HG03045 (cell line): ENCODE data around the gene WSCD2.

Experiments used
- ATAC-seq: cut with Tn5 transposase; IDR thresholded peaks from one replicate; pipeline ENCODE4 v1.9.1; 2021; ENCODE audit warnings: mild to moderate bottlenecking, moderate library complexity; ENCODE audit not compliant: unreplicated experiment

Gene WSCD2

DNA sequence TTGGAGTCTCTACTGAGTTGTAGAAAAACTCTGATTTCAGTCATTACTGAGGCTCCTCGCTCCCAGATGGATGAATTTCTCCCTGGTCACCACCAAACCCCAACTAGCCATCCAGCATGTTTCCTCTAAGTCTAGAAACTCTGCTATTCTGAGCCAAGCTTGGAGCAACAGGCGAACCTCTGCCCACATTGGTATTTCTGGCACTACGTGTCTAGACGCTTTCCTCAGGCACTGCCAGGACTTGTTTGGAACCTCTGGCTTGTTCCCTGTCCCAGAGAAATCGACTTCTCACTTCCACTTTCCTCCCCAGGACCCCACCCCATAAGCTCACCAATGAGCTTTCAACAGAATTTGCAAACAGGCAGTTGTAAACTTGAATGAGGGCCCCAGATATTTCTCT, 27.6 kb downstream of the WSCD2 start:
- no peak for ATAC-seq

DNA sequence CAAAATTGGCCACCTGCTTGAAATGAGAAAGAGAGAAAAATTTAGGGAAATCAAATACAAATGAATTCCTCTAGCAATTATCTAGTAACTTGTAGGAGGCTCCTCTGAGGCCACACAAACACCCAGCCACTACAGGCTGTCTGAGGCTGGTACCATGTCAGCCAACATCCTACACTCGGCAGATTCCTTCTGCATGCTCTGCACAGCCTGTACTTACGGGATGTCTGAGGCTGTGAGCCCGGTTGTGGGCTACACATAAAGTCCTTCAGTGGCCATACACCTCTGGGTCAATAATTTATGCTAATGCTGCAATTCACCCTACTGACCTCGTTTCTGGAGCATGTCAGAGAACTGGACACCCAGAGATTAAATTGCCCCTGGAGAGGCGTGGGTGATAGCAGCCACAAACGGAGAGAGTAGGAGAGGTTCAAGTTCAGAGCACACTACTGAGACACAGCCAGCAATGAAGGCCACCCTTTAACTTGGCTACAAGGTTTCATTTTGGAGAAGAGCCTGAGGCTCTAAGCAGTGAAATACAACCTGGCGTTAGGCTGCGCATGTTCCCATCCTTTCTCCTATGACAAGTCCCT, 28.9 kb downstream of the WSCD2 start:
- ATAC-seq: no peak

DNA sequence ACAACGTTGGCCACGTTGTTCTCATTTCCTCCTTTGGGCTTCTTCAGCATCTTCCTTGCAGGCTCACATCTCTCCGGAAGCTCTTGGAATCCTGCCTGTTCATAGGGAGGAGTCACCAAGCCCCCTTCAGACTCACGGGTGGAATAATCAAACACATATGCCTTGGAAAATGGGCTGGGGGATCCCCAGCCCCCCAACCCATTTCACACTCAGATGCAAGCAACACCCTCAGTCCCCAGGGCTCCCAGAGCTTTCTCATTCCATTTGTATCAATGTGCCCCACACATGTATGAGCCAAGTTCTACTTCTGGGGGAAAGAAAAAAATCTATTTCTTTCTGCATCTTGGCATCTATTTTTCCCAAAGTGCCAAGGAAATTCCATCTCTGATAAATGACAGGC, 33.1 kb downstream of the WSCD2 start:
- ATAC-seq: no peak

DNA sequence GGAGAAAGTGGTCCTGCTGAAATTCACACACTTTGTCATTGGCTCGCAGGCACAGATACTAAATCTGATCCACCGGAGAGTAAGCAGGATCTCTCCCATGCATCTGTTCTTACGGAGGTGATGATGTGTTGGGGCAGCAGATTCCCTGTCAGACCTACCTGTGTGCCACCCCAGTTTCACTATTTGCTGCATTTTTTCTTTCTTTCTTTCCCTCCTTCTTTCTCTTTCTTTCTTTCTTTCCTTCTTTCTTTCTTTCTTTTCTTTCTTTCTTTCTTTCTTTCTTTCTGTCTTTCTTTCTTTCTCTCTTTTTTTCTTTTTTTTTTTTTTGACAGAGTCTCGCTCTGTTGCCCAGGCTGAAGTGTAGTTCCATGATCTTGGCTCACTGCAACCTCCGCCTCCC, 37.4 kb downstream of the WSCD2 start:
- ATAC-seq: no peak

DNA sequence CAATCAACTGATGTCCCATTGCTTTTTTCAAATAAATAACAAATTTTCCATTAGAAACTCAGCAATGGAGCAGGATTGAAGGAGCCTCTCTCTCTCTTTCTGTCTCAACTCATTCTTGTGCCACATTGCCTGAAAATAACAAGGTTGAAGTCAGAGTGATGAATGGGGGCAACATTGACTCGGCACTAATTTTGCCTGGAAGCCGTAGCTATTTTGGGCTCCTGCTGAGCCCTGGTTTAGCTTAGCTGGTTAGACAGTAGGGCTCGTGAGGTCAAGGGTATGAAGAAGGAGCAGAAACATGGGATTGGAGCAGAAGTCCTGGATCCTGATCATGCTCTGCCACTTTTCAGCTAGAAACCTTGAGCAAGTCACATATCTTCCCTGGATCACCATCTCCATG, 38.9 kb downstream of the WSCD2 start:
- ATAC-seq: no peak

DNA sequence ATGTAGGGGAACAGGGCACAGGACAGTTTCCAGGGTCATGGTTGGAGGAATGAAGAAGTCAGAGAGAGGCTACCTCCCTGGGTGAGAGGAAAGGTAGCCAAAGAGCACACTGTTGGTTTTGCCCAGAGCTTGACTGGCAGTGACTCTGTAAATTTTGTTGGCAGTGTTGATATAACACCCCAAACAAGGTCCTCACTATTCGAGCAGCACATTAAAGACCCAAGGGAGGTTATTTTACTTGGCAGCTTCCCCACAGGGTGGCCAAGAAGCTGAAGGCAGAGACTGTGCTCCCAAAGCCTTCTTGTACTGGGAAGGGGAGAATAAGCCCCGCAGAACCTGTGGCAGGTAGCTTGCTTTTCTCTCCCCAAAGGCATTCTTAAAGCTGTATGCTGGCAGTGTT, 40.6 kb downstream of the WSCD2 start:
- no peak for ATAC-seq

DNA sequence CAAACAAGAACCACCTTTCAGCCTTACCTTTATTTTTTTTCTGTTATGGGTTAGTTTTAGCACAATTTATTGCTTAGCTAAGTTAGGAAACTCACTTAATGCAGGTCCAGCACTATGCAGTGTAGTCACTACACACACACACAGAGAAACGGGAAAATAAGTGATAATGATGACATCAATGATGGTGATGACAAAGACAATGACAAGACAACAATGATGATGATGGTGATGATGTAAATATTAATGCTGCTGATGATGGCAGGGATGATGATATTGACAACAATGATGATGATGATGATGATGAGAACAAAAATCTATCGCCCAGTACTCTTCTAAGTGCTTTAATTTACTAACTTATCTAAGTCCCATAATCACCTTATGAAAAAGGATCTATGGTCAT, 41.1 kb downstream of the WSCD2 start:
- ATAC-seq: no peak

DNA sequence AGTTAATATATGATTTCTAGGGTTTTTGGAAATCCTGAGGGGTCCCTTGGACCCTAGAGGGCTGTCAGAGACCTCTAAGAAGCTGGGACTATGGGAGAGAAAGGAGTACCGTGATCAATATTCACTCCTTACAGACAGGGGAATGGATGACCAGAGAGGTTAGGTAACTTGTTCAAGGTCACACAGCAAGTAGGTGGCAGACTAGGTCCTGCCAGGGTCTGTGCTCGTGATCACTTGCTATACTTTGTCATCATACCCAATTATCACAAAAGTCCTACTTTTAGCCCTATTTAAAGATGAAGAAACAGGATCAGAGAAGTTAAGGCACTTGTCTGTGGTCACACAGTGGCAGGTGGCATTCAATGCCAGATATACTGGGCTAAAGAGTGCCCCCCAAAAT, 42.9 kb downstream of the WSCD2 start:
- ATAC-seq: no peak

DNA sequence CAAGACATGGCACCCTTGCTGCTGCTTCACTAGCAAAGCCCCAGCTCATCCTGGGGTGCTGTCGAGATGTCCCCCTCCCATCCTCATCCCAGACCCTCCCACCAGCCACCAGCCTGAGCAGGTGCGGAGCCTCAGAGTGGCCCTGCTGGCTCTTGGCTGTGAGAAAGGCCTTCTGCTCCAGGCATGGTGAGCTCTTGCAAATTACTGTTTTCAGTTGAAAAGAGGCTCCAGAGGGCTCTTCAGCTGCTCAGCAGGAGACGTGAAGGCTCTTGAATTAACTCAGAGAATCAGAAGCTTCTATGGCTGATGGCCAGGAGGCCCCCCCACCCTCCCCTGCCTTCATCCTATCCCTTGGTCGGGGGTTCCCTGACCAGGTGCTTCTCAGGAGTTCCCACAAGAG, 44.1 kb downstream of the WSCD2 start:
- no peak for ATAC-seq

DNA sequence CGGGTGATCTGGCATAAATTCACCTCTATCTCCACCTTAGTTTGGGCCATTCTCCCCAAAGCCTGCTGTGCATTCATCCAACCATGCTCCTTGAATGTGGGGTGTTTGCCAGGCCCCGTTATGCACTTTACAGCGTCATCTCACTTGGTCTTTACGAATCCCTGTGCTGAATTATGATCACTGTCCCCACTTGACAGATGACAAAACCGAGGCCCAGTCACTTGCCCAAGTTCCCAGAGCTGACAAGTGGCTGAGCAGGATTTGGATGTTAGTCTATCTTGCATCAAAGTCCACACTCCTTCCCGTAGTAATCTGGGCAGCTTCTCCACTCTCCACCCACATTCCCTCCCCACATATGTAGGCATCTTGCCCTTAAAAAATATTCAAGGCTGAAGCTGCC, 44.8 kb downstream of the WSCD2 start:
- ATAC-seq: no peak

DNA sequence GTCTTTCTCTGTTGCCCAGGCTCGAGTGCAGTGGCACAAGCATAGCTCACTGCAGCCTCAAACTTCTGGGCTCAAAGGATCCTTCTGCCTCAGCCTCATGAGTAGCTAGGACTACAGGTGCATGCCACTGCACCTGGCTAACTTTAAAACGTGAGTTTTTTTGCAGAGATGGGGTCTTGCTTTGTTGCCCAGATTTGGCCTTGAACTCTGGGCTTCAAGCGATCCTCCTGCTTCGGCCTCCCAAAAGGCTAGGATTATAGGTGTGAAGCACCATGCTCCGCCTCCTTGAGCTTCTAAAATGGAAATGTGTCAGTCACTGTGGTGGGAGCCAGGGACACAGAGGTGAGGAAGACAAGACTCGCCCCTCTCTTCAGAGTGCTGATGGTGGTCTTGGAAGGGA, 45.6 kb downstream of the WSCD2 start:
- ATAC-seq: no peak

DNA sequence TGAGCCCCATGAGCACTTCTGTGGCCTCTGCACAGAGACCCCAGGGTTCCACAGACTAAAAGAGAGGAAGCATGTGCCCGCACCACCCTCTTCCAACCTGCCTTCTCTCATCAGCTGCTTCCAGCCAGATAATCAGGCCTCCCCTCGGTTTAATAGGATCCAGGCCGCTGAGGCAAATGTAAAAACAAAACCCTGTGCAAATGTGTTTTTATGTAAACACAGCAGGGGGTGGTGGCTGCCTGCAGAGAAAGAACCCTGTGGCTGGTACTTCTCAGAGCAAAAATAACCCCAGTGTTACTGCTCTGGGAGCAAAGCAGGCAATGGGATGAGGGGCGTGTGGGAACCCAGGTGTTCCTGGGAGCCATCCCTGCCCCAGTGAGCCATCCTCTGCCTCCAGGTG, 46.2 kb downstream of the WSCD2 start:
- ATAC-seq: no peak

DNA sequence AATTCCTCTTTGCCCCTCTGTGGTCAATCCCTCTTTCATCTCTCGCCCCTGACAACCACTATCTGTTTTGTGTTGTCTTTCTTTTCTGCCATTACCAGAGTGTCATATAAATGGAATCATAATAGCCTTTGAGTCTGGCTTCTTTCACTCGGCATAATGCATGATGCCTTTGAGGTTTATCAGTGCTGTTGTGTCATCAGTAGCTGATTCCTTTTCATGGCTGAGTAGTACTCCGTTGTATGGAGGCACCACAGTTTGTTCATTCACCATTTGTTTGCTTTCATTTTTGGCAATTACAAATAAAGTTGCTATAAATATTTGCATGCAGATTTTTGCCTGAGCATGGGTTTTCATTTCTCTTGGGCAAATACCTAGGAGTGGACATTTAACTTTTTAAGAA, 47.2 kb downstream of the WSCD2 start:
- no peak for ATAC-seq

DNA sequence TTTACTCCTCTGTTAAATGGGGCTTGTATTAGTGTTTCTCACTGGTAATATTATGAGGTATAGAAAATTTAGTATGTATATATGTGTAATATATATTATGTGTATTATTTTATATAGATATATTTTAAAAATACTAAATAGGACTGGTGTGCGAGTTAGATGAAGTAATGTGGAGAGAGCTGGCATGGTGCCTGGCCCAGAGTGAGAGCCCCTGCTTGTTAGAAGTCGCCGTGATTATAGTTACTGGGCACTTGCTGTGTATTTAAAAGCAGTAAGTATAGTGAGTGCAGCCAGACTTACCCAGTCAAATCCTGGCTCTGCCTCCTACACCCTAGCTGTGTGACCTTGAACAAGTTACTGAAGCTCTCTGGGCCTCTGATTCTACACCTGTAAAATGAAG, 48.0 kb downstream of the WSCD2 start:
- no peak for ATAC-seq

DNA sequence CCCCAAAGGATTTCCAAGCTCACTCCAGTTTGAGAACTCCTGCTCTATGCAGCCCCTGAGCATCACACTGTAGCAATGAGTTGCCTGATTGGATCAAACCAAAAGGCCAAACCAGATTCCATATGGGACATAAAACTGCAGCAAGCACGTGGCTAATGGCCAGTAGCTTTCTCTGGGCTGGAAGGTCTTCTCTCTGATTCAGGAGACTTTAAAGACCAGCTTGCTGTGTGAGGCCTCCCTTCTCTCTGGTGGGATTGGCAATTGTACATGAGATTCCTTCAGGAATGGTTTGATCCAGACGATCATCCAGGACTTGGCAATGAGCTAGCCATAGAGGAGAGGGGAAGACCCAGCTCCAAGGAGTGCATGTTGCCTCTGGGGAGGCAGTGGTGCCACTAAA, 50.2 kb downstream of the WSCD2 start:
- ATAC-seq: no peak

DNA sequence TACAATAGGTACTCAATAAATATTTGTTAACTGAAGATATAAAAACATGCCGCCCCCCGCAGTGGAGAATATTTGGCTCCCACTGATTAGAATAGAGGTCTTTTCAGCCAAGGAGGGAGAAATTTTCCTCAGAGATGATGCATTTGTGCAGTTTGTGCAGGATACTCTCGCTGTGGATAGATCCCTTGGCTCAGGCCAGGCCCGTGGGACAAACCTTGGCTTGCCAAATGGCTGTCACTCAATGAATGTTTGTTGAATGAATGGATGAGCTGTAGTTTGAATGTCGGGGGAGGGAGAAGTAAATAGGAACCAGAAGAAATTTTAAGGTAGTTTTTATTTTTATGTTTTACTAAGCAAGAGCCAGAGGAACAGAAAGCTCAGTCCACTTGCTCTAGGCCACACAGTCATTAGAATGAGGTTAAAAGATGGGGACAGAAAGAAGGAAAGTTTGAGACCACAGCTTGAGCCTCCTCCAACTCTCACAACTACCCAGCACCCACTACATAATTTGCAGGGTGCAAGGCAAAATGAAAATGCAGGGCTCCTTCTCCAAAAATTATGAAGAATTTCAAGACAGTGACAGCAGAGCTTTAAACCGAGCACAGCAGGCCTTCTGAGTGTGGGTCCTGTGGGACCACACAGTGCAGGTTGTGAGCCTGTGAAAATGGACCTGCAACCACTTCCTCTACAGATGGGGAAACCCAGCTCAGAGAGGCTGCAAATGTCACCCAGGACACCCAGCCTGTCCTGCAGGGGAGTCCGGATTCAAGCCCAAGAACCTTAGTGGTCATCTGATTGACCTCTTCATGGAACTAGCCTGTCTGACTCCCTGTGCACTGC, 51.4 kb downstream of the WSCD2 start:
- no peak for ATAC-seq

DNA sequence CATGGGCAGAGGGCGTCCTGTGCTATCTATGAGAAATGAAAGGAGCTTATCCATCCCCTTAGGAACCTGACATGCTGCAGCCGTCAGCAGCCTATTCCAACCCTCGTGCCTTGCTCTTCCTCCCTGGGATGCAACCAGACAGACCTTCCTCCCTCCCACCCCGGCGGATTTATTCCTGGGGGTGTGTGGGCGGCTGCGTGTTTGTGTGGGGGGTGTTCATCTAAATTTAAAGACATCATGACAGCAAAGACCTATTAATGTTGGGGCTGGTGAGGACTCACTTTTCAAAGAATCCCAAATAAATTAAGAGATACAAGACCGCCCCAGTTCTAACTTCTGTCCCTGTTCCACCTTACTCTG, 52.0 kb downstream of the WSCD2 start:
- ATAC-seq: no peak

DNA sequence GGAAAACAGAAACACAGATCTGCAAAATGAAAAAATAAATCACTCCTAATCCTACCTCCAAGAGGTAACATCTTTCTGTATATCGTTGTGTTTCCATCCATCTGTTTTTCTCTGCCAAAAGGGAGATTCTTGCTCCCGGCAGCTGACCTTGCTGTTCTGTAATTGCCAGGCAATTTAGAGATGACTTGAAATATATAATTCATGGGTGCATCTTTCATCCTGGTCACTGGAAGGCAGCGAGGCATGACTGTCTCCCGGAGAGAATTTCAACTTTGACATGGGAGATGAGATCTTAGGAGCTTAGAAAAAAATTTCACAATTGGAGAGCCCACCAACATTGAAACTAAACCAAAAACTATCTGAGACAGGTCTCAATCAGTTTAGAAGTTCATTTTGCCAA, 53.0 kb downstream of the WSCD2 start:
- ATAC-seq: no peak

DNA sequence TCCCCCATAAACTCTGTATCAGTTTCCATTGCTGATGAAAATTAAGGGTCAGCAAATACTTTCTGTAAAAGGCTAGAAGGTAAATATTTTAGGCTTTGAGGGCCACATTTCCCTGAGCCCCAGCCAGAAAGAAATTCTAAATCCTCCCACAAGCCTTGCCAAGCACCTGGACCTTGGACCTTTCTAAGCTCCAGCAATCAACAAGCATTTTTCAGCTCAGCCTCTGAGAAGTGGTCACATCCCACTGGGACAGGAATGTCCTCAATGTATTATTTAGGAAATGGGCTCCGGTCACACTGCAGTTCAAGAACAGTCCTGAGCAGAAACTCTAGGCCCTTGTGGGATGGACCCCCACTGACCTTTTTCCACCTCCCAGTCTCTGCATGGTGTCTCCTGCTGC, 55.9 kb downstream of the WSCD2 start:
- ATAC-seq: no peak

DNA sequence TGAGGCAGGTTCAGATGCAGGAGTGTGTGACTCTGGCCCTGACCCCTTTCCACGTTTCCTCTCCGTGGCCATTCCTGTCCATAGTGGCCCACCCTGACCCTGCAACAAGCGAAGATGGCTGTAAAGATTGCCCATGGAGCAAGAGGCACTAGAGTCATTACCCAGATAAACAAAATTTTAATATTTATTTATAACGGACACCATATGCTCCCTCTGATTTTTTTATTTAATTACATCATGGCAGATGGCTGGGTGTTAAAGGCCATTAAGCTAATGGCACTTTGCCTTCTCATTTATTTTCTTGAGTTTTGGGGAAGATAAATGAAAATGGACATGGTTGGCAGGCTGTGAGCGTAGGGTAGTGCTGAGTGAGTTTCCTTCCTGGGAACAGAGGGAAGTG, 58.7 kb downstream of the WSCD2 start:
- ATAC-seq: no peak

DNA sequence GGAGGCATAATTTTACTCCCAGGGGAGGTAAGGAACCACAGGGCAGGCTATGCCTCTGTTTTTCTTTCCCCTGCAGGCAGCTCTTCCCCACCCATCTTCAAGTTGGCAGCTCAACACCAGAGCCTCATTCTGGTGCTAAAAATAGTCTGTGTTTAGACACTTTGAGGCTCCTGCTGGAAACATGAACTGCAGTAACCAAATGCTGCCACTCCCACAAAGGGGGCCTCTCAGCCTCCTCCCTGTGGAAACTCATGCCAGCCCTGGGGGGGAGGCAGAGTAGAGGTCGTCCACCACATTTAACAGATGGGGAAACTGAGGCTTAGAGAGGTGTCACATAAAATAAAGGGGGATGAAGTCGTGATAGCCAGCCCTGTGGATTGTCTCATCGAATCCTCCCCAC, 61.4 kb downstream of the WSCD2 start:
- ATAC-seq: no peak

DNA sequence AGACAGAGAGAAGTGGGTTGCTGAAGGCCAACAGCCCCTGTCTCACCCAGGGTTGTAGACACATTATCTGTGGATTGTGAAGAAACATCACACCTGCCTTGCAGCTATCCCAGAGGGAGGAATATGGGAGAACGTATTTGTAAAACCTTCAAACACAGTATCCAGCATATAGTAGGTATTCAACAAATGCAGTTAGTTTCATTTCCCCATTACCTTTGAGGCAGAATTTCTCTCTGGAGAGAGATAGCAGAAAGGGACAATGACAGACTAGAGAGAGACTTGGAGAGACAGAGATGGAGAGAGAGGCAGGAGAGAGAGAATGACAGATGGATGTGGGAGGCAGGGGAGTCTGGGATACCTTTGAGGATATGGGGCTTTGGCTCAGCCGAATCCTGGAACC, 62.0 kb downstream of the WSCD2 start:
- no peak for ATAC-seq

DNA sequence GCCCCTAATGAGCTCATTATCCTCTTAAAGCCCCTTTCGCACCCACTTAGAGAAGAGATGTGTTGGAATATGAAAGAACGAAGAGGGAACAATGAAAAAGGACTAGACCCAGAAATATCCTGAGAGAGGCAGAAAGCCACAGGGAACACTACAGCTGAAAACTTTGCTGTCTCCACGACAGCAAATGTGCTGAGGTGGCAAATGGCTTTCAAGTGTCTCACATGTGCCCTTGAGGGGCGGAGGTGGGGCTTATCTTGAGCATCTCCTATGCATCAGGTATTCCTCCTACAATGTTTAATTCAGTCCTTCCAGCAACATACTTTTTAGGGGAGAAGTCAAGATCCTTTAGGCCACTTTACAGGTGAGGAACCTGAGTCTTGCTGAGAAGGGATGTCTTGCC, 62.9 kb downstream of the WSCD2 start:
- no peak for ATAC-seq
